ENCODE measurements around the gene HSPB1. TPM values are rescaled to one million over a fixed set of nuclear protein-coding genes. Genes with fewer than 3 reads are reported as not detected.
"Not testable (repeated sequence)": the region's sequence is repeated elsewhere in the genome, so short reads cannot be mapped to it uniquely, and the experiment has no call there.

HSPB1 gene
- polyA plus RNA-seq (ENCODE audit: insufficient read length), result 1,886 TPM

DNA sequence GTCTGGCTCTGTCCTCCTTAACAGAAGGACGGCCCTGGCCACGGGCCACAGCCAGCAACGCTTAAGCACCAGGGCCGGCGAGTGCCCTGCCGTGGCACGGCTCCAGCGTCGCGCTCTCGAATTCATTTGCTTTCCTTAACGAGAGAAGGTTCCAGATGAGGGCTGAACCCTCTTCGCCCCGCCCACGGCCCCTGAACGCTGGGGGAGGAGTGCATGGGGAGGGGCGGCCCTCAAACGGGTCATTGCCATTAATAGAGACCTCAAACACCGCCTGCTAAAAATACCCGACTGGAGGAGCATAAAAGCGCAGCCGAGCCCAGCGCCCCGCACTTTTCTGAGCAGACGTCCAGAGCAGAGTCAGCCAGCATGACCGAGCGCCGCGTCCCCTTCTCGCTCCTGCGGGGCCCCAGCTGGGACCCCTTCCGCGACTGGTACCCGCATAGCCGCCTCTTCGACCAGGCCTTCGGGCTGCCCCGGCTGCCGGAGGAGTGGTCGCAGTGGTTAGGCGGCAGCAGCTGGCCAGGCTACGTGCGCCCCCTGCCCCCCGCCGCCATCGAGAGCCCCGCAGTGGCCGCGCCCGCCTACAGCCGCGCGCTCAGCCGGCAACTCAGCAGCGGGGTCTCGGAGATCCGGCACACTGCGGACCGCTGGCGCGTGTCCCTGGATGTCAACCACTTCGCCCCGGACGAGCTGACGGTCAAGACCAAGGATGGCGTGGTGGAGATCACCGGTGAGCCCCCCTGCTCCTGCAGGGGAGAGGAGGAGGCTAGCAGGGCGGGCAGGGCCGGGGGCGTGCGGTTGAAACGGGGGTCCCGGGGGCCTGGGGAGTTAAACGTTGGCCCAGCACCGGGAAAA, at the start of gene HSPB1:
Gene HSPB1, plus strand, starts transcription at position 327 of the 855 bp plus-strand sequence. Its CDS starts 40 bp downstream, at position 367.
- DNase-seq, result peak; percentile 86

GRCh38 chr7:76254781-76255180, 47.7 kb upstream of the HSPB1 start:
- DNase-seq, result no peak

DNA sequence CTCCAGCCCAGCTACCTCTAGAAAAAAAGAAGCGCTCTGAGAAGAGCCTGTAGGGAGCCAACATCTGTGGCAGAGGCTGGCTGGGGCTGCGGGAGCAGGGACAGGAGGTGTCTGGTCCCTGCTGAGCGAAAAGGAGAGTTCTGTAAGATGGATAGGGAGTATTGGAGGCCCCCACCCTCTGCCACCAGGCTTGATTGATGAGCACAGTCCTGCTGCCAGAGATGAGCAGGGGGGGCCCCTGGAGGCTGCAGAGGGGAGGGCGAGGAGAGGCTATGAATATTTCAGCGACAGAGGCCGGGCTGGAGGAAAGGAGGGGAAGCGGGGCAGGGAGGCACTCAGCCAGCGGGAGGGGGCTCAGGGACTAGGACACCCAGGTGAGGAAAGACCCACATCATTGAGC, 44.5 kb upstream of the HSPB1 start:
- DNase-seq, result no peak

GRCh38 chr7:76259124-76260093, 43.1 kb upstream of the HSPB1 start:
- DNase-seq, result no peak

- no peak for DNase-seq
Observed at GRCh38 chr7:76260171-76260703, 42.2 kb upstream of the HSPB1 start.

DNA sequence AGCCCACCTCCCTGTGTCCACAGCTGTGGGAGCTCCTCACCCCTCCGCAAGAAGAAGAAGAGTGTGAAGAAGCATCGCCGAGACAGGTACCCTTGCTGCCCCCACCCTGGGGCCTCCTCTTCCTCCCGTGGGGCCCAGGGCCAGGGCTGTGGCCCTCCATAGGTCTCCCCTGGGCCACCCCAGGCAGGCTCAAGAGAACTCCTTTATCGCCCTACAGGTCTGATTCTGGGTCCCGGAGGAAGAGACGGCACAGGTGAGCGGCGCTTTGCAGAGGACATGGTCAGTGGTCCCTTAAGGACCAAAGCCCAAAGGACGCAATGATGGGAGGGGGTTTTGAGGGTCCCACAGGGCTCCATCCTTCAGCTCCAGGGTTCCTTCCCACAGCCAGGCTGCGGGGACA, 41.1 kb upstream of the HSPB1 start:
- no peak for DNase-seq

GRCh38 chr7:76261931-76262330, 40.5 kb upstream of the HSPB1 start:
- DNase-seq, result no peak

GRCh38 chr7:76262683-76263402, 39.6 kb upstream of the HSPB1 start:
- DNase-seq, result no peak

- no peak for DNase-seq
Observed at GRCh38 chr7:76265299-76265698, 37.2 kb upstream of the HSPB1 start.

DNA sequence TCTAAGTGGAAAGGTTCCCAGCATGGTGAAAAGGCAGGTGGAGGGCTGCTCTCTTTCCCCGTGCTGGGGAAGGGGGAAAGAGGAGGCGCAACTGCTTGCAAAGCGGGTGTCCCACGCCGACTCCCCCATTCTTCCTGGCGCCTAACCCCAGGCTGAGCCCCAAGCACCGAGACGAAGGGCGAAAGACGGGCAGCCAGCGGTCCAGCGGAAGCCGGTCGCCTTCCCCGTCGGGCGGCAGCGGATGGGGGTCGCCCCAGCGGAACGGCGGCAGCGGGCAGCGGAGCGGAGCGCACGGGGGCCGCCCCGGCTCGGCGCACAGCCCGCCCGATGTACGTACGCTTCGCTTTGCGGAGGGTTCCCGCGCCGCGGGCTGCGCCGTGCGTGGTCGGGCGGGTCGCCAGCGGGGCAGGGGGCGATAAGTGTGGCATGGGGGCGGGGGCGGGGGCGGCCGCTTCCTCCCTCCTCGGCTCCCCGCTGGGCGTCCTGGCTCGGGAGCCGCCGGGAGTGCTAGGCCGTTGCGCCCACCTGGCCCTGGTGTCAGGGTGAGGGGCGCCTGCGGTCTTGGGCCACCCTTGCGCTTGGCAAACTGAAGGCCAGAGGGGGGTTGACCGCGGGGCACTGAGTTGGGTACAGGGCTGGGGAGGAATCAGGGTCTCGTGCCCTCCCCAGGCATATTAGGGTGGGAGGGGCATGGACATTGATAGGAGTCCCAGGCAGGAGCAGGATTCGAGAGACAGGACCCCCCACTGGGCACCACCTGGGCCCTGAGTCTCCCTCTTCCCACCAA, 35.2 kb upstream of the HSPB1 start:
- DNase-seq, result no peak

GRCh38 chr7:76267894-76268183, 34.6 kb upstream of the HSPB1 start:
- DNase-seq, result no peak

- no peak for DNase-seq
Observed at GRCh38 chr7:76268376-76268775, 34.1 kb upstream of the HSPB1 start.

GRCh38 chr7:76269895-76270294, 32.6 kb upstream of the HSPB1 start:
- no peak for DNase-seq

DNA sequence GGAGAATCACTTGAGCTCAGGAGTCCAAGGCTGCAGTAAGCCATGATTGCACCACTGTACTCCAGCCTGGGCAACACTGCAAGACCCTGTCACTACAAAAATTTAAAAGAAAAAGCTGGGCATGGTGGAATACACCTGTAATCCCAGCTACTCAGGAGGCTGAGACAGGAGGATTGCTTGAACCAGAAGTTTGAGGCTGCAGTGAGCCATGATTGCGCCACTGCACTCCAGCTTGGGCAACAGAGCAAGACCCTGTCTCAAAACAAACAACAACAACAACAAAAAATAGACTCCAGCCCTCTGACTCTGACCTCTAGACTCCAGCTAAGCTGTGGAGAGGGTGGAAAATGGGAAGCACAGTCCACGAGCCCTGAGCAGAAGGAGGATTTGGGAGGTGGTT, 31.1 kb upstream of the HSPB1 start:
- DNase-seq, result not testable (repeated sequence)

DNA sequence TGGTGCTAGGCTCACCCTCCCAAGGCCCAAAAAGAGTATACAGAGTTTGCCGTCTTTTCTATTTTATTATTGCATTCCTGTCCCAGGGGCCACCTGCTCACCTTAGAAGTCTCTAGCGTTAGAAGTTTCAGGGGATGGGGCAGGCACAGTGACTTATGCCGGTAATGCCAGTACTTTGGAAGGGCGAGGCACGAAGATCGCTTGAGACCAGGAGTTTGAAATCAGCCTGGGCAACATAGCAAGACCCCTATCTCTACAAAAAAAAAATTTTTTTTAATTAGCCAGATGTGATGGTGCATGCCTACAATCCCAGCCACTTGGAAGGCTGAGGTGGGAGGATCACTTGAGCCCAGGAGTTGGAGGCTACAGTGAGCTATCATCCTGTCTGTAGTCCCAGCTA, 30.3 kb upstream of the HSPB1 start:
- DNase-seq, result no peak

- no peak for DNase-seq
Observed at GRCh38 chr7:76272851-76273497, 29.5 kb upstream of the HSPB1 start.

- no peak for DNase-seq
Observed at GRCh38 chr7:76273503-76273902, 29.0 kb upstream of the HSPB1 start.

DNA sequence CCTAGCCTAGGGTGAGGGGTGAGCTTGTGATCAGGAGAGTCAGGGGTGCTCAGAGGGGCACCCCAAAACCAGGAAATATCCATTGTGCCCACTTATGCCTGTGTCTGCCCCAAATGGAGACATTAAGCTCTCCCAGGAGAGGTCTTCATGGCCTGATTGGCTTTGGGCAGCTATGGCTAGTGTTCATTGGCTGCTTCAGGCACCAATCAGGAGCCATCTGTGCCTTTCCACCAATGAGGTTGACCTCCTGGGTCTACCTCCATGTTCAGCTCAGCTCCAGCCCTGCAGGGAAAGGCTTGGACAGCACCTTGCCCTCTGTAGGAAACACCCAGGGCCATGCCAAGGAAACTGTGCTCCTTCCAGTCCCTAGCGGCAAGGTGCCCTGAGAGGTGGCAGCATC, 23.9 kb upstream of the HSPB1 start:
- no peak for DNase-seq

DNA sequence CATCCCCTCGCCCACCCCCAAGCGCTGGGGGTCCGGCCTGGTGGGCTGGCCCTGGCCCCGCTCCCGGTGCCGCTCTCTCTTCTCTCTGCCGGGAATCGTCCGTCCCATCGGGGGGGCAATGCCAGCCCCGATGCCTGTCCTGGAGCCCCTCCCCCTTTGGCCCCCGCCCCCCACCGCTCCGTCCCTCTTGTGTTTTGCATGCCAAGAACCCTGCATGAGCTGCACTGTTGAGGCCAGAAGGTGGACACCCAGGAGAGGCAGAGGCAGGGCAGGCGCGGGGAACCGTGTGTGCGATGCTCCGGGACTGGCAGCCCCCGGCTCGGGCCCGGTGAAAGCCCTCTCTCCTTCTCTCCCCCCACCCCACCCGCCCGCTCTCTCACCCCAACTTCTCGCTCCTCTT, 22.1 kb upstream of the HSPB1 start:
- DNase-seq, result no peak

- DNase-seq, result no peak
Observed at GRCh38 chr7:76281006-76281705, 21.3 kb upstream of the HSPB1 start.
